ENCODE measurements around the gene NLRX1.

DNA sequence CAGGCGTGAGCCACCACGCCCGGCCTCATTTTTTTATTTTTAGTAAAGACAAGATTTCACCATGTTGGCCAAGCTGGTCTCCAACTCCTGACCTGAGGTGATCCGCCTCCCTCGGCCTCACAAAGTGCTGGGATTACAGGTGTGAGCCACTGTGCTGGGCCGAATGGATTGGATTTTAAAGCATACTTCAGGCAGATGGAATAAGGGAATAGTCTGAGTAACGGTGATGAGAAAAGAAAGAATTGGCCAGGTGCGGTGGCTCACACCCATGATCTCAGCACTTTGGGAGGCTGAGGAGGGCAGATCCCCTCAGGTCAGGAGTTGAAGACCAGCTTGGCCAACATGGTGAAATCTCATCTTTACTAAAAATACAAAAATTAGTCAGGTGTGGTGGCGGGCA, 35.5 kb downstream of the NLRX1 start:
- TF ChIP-seq, protein P1, sequence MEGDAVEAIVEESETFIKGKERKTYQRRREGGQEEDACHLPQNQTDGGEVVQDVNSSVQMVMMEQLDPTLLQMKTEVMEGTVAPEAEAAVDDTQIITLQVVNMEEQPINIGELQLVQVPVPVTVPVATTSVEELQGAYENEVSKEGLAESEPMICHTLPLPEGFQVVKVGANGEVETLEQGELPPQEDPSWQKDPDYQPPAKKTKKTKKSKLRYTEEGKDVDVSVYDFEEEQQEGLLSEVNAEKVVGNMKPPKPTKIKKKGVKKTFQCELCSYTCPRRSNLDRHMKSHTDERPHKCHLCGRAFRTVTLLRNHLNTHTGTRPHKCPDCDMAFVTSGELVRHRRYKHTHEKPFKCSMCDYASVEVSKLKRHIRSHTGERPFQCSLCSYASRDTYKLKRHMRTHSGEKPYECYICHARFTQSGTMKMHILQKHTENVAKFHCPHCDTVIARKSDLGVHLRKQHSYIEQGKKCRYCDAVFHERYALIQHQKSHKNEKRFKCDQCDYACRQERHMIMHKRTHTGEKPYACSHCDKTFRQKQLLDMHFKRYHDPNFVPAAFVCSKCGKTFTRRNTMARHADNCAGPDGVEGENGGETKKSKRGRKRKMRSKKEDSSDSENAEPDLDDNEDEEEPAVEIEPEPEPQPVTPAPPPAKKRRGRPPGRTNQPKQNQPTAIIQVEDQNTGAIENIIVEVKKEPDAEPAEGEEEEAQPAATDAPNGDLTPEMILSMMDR (IDR thresholded peaks at IDR 0.05; ENCODE audit: low read length): no peak
- TF ChIP-seq EZH2 (IDR thresholded peaks at IDR 0.05; ENCODE audit: borderline replicate concordance, low read length): no peak
